Measurements from ENCODE around the gene GEMIN7.

DNA sequence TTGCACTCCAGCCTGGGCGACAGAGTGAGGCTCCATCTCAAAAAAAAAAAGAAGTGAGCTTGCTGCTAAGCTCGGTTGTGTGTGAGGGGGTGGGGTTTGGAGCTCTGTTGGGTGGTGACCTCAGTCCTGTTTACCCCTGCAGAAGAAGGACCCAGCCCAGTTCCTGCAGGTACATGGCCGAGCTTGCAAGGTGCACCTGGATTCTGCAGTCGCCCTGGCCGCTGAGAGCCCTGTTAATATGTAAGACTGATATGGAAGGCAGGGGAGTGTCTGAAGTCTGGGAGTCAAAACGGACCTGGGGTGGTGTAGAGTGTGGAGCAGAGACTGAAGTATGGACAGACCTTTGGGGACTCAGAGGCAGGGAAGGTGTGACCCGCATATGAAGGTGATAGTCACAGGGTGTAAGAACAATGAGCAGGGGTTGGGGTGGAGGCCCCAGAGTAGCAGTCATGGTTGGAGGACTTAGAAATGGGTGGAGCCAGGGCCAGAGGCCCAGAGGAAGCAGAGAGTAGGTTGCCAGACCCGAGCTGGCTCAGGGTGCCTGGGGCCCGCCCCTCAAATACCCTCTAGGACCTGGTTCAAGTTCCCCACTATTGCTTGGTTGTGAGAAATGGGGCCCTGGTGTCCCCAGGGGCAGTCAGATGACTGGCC, 27.0 kb upstream of the GEMIN7 start:
- TF ChIP-seq, protein P1, sequence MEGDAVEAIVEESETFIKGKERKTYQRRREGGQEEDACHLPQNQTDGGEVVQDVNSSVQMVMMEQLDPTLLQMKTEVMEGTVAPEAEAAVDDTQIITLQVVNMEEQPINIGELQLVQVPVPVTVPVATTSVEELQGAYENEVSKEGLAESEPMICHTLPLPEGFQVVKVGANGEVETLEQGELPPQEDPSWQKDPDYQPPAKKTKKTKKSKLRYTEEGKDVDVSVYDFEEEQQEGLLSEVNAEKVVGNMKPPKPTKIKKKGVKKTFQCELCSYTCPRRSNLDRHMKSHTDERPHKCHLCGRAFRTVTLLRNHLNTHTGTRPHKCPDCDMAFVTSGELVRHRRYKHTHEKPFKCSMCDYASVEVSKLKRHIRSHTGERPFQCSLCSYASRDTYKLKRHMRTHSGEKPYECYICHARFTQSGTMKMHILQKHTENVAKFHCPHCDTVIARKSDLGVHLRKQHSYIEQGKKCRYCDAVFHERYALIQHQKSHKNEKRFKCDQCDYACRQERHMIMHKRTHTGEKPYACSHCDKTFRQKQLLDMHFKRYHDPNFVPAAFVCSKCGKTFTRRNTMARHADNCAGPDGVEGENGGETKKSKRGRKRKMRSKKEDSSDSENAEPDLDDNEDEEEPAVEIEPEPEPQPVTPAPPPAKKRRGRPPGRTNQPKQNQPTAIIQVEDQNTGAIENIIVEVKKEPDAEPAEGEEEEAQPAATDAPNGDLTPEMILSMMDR (IDR thresholded peaks at IDR 0.05), result no peak
- no peak for TF ChIP-seq EZH2phosphoT487 (IDR thresholded peaks at IDR 0.05)
- no peak for TF ChIP-seq EZH2 (IDR thresholded peaks at IDR 0.05)

Data from neural progenitor cell (in vitro differentiated cells).